NCI-H748 (cell line): ENCODE measurements around the gene ASB10.

Experiments
- DNase-seq: peaks from one replicate; lab custom pipeline; 2025; ENCODE audit not compliant: unreplicated experiment; lab: John Stamatoyannopoulos, UW

The ASB10 gene

DNA sequence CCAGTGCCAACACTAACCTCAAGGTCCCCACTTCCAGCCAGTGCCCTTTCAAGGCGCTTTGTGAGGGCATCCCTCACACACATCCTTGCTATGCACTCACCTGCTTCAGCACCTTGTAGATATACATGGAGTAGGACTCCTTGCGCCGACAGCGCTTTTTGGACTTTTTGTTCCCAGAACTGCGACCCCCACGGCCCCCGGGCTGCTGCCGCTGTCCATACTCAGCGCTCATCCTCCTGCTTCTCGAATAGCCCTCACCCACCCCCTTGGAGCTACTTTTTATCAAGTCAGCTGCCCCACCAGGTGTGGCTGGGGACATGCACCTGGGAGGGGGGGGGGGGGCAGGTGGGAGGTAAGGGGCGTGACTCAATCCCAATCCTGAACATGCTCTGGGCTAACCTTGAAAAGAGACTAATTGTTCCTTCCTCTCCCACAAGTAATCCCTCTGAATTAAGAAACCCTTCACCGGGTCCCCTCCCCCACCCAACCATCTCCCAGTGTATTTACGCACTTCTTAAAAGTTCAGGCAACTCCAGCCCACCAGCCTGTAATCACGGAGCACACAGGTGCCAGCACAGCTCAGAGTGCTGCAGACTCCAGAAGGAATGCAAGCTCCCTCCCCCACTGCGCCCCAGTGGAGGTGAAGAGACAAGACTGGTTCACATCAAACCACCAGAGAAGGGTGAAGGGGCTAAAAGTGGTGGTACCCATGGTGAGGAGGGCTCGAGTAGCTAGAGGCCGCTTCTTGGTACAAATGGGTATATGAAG is 23.2 kb upstream of the ASB10 start, which contains the start of gene H2BK1:
Gene H2BK1 (minus strand): TSS at position 402 of the 768 bp plus-strand sequence. CDS start 170 bp downstream, at position 232.
- no peak for DNase-seq

DNA sequence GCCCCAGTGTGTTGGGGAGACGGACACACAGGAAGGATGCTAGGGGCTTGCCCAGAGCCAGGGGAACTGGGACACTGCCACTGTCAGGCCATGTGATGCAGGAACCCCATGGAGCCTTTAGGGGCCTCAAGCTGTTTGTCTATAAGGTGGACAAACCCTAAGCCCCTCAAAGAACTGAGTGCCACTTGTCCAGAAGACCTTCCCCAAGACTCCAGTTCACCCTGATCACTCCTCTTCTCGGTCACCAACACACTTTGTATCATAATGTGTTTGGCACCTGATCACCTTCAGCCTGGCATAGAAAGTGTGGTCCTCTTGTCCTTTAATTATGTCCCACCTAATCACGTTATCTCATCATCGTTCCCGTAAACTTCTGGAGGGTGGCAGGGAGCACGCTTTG is 22.5 kb upstream of the ASB10 start:
- no peak for DNase-seq

DNA sequence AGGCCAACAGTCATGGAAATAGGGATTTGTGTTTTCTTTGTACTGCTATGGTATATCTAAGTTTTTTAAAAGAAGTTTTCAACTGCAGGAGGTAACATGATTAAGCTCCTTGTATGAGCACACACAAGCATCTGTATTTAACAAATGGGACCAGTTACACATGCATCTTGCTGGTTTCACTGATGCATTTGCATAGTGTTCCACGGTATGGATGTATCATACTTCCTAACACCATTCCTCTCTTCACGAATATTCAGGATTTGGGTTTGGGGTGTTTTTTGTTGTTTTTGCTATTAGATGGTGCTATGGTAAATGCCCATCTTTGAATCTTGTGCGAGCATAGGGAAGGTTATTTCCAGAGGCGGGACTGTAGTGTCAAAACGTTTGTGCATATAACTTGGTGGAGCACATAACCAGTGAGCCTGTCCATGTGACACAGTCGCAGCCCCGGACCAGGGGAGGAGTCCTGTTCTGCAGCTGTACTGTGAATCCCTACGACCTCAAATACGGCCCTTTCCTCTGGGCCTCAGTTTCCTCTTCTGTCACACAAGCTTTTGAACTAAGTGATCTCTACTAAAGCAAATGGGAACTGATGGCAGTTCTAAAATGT is 21.3 kb upstream of the ASB10 start:
- DNase-seq, result no peak

DNA sequence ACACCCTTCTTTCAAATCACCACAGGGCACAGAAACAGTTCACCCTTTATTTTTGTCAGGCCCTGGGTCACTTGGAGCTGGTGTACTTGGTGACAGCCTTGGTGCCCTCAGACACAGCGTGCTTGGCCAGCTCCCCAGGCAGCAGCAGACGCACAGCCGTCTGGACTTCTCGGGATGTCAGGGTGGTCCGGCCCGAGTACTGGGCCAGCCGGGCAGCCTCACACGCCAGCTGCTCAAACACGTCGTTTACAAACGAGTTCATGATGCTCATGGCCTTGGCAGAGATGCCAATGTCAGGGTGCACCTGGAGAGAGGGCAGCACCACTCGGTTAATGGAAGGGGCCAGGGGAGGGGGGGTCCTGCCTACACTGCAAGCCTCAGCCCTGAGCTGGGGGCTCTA is 20.8 kb upstream of the ASB10 start:
- DNase-seq, result no peak

DNA sequence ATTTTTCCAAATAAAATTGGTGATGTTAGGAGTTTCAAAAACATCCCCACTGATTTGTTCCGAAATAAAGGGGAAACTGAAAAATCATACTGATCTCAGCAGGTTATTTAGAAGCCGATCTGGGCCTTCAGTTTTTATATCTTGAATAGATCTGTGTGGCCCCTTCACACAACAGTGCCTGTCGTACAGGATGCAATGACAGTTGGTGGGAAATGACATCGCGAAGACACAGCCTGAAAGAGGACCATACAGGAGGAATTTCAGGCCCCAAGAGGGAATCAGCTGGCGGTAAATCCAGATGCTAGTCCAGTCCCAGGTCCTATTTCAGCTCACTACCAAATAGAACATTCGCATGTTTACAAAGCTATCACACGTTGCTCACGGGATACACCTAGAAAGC is 20.3 kb upstream of the ASB10 start:
- no peak for DNase-seq

DNA sequence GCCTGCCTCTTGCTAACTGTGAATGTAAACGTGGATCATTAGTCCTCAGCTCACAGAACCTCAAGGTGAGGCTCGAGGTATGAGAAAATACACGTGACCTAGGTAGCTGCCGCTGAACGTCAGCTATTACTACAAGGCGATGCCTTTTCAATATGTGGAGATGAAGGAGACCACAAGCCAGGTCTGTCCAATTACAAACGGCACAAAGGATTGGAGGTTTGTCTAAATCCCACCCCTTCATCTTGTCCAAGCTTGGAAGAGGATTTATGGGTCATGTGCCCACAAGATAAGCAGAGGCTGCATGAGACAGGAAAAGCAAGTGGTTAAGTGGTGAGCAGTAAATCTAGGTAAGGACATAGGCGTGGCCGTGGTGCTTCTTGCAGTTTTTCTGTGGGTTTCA is 19.9 kb upstream of the ASB10 start:
- DNase-seq, result no peak

DNA sequence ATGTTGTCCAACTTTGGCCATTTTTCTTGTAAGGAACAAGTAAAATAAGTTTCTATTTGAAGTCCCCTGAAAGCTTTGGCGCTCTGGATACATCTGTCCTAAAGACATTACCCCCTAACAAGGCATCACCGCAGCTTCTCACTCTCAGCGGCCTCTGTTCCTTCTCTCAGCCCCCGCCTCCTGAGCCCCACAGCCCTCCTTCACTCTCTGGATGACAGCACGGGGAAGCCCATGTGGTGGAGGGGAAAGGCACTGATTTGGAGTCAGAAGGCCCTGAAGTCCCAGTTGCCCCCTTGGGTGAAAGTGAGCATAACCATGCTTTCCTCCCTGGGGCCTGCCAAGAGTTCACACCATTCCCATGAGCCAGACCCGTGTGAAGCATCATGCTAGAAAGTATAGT is 18.7 kb upstream of the ASB10 start:
- no peak for DNase-seq

DNA sequence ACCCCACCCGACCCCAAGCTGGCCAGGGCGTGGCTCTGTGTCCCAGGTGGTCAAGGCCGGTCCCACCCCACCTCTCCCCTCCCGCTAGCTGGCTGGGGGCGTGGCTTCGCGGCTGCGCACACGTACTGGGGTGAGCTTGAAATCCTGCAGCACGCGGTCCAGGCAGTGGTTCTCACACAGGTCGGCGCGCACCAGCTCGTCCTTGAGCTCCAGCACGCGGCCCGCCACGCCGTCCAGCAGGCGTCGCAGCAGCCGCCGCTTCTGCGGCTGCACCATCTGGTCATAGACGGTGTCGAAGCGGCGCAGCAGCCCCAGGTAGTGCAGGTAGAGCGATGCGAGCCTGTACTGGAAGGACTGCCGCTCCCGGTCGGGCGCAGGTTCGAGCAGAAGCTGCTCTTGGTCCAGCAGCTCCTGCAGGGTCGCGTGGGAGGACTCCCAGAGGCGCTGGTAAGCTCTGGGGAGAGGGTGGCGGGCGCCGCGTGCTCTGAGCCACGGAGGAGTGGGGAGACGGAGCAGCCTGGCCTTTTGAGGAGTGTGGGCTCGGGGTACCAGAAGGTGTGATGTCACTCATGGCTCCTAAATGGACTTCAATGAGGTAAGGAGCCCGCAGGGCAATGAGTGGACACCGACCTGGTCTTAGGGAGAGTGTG is 17.5 kb upstream of the ASB10 start:
- no peak for DNase-seq

DNA sequence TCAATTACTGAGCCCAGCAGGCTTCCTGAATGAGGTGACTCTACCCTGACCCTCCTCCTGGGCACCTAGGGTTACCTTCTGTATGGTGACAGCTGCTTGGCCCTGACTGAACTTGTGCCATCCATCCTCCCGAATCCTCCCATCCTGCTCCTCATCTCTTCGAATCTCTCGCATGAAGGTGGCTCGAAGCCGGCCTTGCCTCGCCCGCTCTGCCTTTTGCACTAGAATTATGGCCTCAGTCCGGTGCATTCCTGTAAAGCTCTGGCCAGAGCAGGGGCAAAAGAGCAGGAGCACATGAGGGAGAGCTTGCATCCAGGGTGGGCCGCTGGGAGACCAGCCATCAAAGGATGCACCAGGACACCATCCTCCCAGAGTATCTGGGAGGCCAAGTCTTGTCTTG is 15.8 kb upstream of the ASB10 start:
- DNase-seq, result no peak

DNA sequence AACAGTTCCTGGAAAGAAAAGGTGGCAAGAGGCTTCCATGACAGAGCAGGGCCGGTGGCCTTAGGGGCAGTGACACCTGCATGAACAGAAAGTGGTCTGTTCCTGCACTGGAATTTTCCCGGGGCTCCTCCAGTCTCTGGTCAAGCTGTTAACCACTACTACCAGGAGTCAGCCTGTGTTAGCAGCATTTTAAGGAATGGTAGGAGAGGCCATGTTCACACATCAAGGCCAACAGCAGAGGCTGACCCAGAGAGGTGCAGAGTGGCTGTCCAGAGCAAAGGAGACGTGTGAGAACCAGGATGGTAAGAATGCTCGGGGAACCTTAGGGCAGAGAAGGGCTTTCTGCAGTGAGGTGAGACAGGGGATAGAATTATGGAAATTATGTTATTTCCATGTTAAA is 14.7 kb upstream of the ASB10 start:
- DNase-seq, result no peak

DNA sequence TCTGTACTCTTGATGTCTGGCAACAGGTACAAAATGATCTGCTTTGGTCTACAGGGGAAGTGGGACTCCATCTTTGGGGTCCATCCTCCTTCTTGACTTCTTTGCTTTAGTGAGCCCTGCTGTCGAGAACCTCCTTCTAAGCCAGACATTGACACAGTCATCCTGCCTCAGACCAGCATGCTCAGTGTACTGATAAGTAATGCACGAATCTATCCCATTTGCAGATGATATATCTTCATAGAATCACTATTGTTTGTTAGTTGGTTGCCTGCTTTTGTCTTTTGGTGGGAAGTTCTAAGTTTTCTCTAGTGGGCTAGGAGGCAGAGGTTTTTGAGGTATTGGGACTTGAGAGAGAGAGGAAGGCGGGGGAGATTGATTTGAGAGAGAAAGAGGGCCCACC is 14.3 kb upstream of the ASB10 start:
- DNase-seq, result no peak

DNA sequence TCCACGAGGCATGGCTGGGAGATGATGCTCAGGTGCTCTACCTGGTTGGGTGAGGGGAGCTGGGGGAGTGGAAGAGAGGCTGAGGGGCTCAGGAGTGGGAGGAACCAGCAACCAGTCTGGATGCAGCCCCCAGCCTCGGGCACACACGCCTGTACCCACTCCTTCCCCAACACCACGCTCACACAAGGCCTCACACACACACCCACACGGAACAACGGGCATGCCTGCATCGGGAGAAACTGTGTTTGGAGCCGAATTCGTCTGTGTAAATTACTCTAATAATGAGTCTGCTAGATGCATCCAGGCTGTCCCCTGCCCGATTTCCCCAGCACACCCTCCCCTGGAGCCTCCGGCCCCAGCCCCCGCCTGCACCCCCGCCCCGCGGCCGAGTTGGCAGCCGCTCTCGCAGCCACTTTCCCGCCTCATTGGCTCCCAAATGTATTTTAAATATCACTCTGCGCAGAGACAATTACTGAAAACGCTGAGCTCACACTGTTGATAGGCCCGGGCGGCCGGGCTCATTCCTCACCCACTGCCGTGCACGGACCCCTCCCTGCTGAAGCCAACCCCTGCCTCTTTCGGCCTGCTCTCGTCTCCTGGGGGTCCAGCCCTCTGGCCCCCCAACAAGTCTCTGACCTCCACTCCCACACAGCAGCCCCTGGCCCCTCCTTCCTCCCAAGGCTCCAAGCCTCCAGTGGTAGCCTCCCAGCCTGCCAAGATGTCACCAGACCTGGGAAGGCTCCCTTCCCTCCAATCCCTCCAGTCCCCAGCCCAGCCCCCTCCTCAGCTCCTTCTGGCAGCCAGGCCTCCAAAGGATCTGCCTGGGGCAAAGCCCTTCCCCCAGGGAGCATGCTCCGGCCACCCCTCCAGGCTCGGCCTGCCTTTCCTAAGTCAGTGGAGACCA is 12.1 kb upstream of the ASB10 start:
- DNase-seq, result peak; percentile 12

DNA sequence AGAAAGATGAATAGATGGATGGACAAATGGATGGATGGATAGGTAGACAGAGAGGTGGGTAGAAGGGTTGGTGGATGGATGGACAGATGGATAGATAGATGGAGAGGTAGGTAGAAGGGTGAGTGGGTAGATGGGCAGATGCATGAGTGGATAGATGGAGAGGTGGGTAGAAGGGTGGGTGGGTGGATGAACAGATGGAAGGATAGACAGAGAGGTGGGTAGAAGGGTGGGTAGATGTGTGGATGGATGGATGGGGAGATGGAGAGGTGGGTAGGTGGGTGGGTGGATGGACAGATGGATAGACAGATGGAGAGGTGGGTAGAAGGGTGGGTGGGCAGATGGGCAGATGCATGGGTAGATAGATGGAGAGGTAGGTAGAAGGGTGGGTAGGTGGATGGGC is 10.9 kb upstream of the ASB10 start:
- DNase-seq, result no peak

DNA sequence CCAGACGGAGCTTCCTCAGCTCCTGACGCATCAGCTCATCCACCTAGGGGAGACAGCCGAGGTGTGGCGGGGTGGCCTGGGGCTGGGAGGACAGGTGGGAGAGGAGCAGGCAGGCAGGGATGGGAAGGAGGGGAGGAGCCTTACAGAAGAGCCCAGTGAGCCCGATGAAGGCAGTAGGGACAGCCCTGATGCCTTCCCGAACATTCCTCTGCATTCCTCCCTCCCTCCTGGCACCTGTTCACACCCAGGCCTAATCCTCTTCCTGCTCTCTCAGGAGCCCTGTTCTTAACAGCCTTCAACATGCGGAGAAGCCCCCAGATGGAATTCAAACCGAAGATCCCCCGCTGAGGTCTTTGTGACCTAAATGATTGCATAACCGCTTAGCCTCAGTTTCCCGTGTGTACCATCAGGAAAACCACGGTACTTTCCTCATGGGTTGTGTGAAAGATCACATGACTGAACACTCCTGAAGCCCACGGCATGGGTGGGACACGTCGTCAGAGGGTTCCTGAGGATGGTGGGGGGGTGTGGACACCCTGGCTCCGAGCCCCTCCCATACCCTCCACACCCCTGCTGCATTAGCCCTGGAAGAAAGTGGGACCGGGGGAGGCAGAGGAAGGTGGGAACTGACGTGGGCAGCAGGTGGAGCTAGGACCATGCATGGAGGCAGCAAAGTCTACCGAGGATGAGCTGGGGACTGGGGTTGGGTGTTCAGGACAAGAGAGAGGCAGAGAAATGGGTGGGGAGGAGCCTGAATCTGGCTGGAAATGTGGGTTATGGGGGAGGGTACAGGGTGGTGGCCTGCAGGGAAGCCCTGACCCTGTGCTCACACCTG is 8.8 kb upstream of the ASB10 start:
- no peak for DNase-seq

DNA sequence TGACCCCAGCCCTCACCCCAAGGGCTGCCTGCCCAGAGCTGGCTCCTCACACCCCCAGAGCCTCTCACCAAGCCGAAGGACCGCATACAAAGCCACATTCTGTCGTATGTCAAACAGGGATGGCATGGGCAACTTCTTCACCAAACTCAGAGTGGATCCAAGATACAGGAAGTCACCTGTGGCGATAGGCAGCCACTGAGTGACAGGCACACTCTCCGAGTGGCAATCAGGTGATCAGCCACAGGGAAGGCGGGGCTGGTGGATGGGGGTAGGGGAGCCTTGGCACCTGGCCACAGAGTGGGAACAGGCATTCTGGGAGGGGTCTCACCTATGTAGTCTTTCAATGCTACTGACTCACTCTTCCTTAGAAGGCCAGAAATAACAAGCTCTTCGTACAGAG is 7.1 kb upstream of the ASB10 start:
- DNase-seq, result no peak

DNA sequence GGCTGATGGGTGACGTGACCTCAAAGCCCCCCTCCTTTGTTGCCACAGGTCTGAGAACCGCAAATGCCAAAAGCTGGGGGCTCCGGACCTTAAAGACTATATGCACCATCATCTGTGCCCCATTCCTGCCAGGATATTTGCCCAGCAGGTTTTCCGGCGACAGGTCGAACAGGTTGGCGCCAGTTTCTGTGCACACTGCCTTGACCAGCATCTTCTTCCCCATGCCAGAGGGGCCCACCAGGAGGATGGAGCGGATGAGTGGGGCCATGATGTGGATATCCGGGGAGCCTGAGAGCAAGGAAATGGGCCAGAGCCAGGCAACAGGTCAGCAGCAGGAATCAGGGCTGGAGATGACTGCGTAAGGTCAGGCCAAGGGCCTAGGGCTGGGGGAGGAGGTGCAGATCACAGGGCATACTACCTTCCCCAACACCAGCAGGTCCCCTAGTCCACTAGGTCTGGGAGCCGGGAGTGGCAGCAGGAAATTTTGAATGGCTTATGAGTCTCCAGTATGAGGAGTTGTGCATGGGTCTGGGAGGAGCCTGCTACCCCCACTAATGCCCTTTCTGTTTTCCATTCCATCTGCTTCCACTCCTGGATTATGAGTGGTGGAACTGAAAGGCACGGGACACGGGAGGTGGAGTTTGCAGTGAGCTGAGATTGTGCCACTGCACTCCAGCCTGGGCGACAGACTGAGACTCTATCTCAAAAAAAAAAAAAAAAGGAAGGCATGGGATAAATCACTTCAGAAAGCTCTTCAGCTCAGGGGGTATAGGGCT is 6.3 kb upstream of the ASB10 start:
- DNase-seq, result no peak

DNA sequence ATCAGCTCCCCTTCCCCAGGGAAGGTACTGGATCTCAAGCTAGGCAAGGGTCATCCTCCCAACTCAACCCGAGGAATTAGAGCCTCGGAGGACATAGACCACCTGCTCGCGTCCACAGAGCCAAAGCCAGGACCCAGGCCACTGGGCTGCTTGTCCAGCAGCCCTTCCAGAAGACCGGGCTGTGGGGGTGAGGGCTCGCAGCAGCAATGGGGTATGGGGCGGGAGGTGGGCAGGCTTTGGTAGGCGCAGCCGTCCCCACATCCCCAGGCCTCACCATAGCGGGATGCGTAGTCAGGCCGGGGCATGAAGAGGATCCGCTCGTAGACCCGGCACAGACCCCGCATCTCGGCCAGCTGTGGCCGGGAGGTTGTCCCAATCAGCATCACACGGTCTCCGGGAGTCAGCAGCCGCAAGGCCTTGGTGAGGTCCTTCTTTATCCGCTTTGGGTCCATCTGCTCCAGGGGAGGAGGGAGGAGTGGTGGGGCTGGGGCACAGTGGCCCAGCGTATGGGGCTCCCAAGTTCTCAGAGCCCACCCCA is 5.0 kb upstream of the ASB10 start:
- no peak for DNase-seq

DNA sequence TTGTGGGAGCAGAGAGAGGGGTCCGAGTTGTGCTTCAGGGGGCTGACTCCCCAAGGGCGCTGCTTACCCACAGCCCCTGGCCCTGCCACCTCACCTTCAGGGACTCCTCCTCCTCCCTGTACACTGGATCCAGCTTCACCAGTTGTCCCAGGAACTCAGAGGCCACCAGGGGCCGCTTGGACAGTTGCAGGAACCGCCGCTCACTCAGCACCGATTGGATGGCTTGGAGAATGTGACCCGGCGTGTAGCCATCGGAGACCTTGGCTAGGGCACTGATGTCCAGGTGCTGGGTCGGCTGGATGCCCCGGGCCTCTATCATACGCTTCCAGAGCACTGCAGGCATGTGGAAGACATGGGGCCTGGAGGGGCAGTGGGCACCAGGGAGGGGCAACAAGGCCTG is 4.5 kb upstream of the ASB10 start:
- DNase-seq, result no peak

DNA sequence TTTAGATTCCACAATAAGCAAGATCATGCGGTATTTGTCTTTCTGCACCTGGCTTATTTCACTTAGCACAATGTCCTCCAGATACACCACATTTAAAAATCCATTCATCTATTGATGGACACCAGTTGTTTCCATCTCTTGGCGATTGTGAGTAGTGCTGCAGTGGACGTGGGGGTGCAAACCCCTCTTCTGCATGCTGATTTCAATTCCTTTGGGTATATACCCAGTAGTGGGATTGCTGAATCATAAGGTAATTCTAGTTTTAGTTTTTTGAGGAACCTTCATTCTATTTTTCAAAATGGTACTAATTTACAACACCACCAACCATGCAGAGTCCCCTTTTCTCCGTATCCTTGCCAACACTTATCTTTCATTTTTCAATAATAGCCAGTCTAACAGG is 2.0 kb upstream of the ASB10 start:
- no peak for DNase-seq

DNA sequence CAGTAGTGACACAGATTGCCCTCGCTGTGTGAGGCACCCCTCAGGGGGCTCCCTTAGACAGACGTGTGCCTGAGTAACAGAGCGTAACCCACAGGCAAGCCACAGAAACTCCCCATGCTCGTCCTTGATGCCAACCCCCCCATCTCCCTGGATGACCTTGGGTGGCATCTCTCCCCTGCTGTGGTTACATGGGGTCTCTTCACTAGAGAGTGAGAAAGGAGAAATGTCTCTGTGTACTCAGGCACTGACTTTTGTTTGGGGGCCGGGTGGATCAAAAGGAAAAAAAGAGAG is 1.1 kb upstream of the ASB10 start:
- DNase-seq, result no peak
